Endothelial cell (in vitro differentiated cells): ENCODE results near the gene FHIP1A. TPM values are rescaled to one million over a fixed set of nuclear protein-coding genes. Genes with fewer than 3 reads are reported as not detected.

Source experiments
- DNase-seq: peaks from one replicate; pipeline ENCODE4 v3.0.0; 2021; ENCODE audit warnings: low spot score
- H3K27ac Mint-ChIP-seq: one replicate; pipeline ENCODE4 v1.8.0; 2021; ENCODE audit warnings: mixed read lengths, inconsistent platforms; ENCODE audit not compliant: unreplicated experiment
- H3K27me3 Mint-ChIP-seq: one replicate; pipeline ENCODE4 v1.8.0; 2021; ENCODE audit warnings: mild to moderate bottlenecking, moderate library complexity, mixed read lengths, inconsistent platforms; ENCODE audit not compliant: unreplicated experiment
- H3K36me3 Mint-ChIP-seq: one replicate; pipeline ENCODE4 v1.8.0; 2021; ENCODE audit warnings: mild to moderate bottlenecking, low read depth, mixed read lengths, inconsistent platforms; ENCODE audit not compliant: unreplicated experiment
- H3K4me1 Mint-ChIP-seq: one replicate; pipeline ENCODE4 v1.8.0; 2021; ENCODE audit warnings: mild to moderate bottlenecking, mixed read lengths, inconsistent platforms; ENCODE audit not compliant: unreplicated experiment
- H3K4me3 Mint-ChIP-seq: one replicate; pipeline ENCODE4 v1.8.0; 2021; ENCODE audit warnings: mild to moderate bottlenecking, mixed read lengths, inconsistent platforms; ENCODE audit not compliant: unreplicated experiment
- H3K9me3 Mint-ChIP-seq: one replicate; pipeline ENCODE4 v1.8.0; 2021; ENCODE audit warnings: mixed read lengths, inconsistent platforms; ENCODE audit not compliant: unreplicated experiment
- total RNA-seq: library from RNA; stranded (reverse); fragmentation: NEBNext Ultra II Directional; extraction: Animal tissue kit (Norgen Biotek cat#: 25700); gene quantifications from one replicate; pipeline ENCODE4 v1.2.1, GENCODE V29; 2021; ENCODE audit not compliant: unreplicated experiment
- TF ChIP-seq, protein P1 (sequence below): fragments of 200-600 bp; sonication (generic); IDR thresholded peaks from one replicate; pipeline ENCODE4 v1.5.0; 2021; ENCODE audit warnings: antibody characterized with exemption; ENCODE audit not compliant: unreplicated experiment

Gene FHIP1A
- total RNA-seq, 1 donor from 2014 or later = 2.4 TPM

GRCh38 chr4:151437505-151437904, 28.5 kb downstream of the FHIP1A start:
- Mint-ChIP-seq H3K36me3 (no peaks in the 10 kb centered on the region), H3K27me3 (peaks cover 5% of the 10 kb centered on the region), H3K9me3 (no peaks in the 10 kb centered on the region), H3K27ac (no peak overlapping the region), H3K4me1 (peaks cover 2% of the 10 kb centered on the region), H3K4me3 (no peak overlapping the region)
- no peak for DNase-seq
- TF ChIP-seq, protein P1, sequence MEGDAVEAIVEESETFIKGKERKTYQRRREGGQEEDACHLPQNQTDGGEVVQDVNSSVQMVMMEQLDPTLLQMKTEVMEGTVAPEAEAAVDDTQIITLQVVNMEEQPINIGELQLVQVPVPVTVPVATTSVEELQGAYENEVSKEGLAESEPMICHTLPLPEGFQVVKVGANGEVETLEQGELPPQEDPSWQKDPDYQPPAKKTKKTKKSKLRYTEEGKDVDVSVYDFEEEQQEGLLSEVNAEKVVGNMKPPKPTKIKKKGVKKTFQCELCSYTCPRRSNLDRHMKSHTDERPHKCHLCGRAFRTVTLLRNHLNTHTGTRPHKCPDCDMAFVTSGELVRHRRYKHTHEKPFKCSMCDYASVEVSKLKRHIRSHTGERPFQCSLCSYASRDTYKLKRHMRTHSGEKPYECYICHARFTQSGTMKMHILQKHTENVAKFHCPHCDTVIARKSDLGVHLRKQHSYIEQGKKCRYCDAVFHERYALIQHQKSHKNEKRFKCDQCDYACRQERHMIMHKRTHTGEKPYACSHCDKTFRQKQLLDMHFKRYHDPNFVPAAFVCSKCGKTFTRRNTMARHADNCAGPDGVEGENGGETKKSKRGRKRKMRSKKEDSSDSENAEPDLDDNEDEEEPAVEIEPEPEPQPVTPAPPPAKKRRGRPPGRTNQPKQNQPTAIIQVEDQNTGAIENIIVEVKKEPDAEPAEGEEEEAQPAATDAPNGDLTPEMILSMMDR = no peak

- Mint-ChIP-seq H3K27me3 (peaks cover 3% of the 10 kb centered on the region), H3K4me3 (no peak overlapping the region), H3K36me3 (no peaks in the 10 kb centered on the region), H3K4me1 (no peaks in the 10 kb centered on the region), H3K27ac (no peak overlapping the region), H3K9me3 (no peaks in the 10 kb centered on the region)
- TF ChIP-seq, protein P1 = no peak
- DNase-seq = no peak
These were observed 29.2 kb downstream of the FHIP1A start for GRCh38 chr4:151438154-151438553.

GRCh38 chr4:151439320-151439719, 30.3 kb downstream of the FHIP1A start:
- Mint-ChIP-seq H3K27me3 (peaks cover 2% of the 10 kb centered on the region), H3K9me3 (no peaks in the 10 kb centered on the region), H3K36me3 (no peaks in the 10 kb centered on the region), H3K4me3 (no peak overlapping the region), H3K27ac (no peak overlapping the region), H3K4me1 (peaks cover 7% of the 10 kb centered on the region)
- DNase-seq = no peak
- TF ChIP-seq, protein P1 = no peak

DNA sequence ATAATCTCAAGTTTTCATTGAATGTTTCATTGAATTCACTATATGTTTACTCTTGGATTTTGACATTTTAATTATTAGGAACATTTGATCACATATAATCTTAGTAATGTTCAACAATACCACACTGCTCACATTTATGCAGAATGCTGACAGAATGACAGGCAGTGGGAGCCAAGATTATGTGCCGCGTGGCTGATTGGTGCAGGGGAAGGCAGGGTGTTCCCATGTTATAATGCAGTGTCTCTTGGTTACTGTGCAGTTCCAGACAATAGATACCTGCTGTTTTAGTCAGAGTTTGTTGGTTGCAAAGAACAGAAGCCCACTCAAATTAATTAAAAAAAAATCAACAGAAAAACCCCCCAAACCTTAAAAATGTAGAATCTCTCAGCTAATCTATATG, 33.0 kb downstream of the FHIP1A start:
- H3K9me3 Mint-ChIP-seq = no peaks in the 10 kb centered on the region
- DNase-seq = no peak
- H3K27ac Mint-ChIP-seq = no peak overlapping the region
- no peaks in the 10 kb centered on the region for H3K36me3 Mint-ChIP-seq
- no peak overlapping the region for H3K4me3 Mint-ChIP-seq
- H3K27me3 Mint-ChIP-seq = peaks cover 4% of the 10 kb centered on the region
- TF ChIP-seq, protein P1 = no peak
- peaks cover 16% of the 10 kb centered on the region for H3K4me1 Mint-ChIP-seq

DNA sequence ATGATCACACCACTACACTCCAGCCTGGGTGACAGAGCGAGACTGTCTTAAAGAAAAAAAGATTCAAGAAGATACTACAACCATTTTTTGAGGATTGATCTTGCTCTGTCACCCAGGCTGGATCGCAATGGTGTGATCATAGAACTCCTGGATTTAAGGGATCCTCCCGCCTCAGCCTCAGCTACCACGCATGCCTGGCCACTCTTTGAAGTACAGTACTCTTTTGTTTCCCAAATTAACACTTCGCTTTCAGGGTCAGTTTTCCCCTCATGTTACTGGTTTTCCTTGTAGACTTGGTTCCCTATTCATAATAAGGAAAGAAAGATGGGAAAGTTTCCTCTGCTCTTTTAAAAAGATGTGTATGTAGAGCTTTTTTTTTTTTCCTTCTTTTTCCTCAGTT, 34.3 kb downstream of the FHIP1A start:
- H3K36me3 Mint-ChIP-seq = no peaks in the 10 kb centered on the region
- peaks cover 20% of the 10 kb centered on the region for H3K4me1 Mint-ChIP-seq
- no peak overlapping the region for H3K4me3 Mint-ChIP-seq
- H3K27ac Mint-ChIP-seq = no peak overlapping the region
- H3K9me3 Mint-ChIP-seq = no peaks in the 10 kb centered on the region
- H3K27me3 Mint-ChIP-seq = peaks cover 4% of the 10 kb centered on the region
- TF ChIP-seq, protein P1 = no peak
- DNase-seq = no peak
